Small intestine (tissue), 7 donors: Measurements from ENCODE around the gene PSMD9. TPM values are rescaled to one million over a fixed set of nuclear protein-coding genes. Genes with fewer than 3 reads are reported as not detected.

Source experiments
- DNase-seq, 2 donors: peaks; one replicate each; pipeline versions ENCODE4 v3.0.0 to v3.0.0-alpha.2; 2013
- FAIRE-seq: peaks from 2 replicates; lab custom pipeline; 2012; peaks lifted over from hg19 to GRCh38; lab: Jason Lieb, UNC
- H3K27ac ChIP-seq, 3 donors: one replicate each; pipeline ENCODE4 v1.5.1; 2013; ENCODE audit warnings: low read length in 2 of 3, mild to moderate bottlenecking in 2 of 3, control low read depth in 1 of 3, inconsistent platforms in 1 of 3, low read depth in 1 of 3, moderate library complexity in 1 of 3
- H3K27me3 ChIP-seq, 3 donors: one replicate each; pipeline ENCODE4 v1.6.1; 2013; ENCODE audit warnings: low read length in 3 of 3, inconsistent platforms in 1 of 3; ENCODE audit not compliant: control insufficient read depth in 3 of 3, insufficient read depth in 3 of 3
- H3K36me3 ChIP-seq, 3 donors: one replicate each; pipeline ENCODE4 v1.6.1; 2013; ENCODE audit warnings: low read length in 3 of 3, inconsistent platforms in 1 of 3, low read depth in 1 of 3, mild to moderate bottlenecking in 1 of 3, moderate library complexity in 1 of 3; ENCODE audit not compliant: control insufficient read depth in 3 of 3, insufficient read depth in 2 of 3
- H3K4me1 ChIP-seq, 3 donors: one replicate each; pipeline ENCODE4 v1.6.1; 2013; ENCODE audit warnings: low read length in 2 of 3, inconsistent platforms in 1 of 3, low read depth in 1 of 3, mild to moderate bottlenecking in 1 of 3, moderate library complexity in 1 of 3; ENCODE audit not compliant: control insufficient read depth in 3 of 3, insufficient read depth in 2 of 3
- H3K4me3 ChIP-seq, 3 donors: one replicate each; pipeline ENCODE4 v1.5.1; 2013; ENCODE audit warnings: low read length in 3 of 3, control low read depth in 1 of 3, inconsistent platforms in 1 of 3, low read depth in 1 of 3, mild to moderate bottlenecking in 1 of 3, moderate library complexity in 1 of 3
- H3K9me3 ChIP-seq, 2 donors: one replicate each; pipeline ENCODE4 v1.6.1; 2013; ENCODE audit warnings: low read depth in 1 of 2, low read length in 1 of 2; ENCODE audit not compliant: control insufficient read depth in 2 of 2, insufficient read depth in 1 of 2
- WGBS, 3 donors: extraction: QIAGEN DNeasy Blood & Tissue Kit; methylation state at CpG; one replicate each; pipeline ENCODE4 v1.1.7; 2013; 5-methylcytosine and 5-hydroxymethylcytosine counted together
- polyA plus RNA-seq, 4 donors: library from polyadenylated mRNA; stranded (reverse) in 3 of 4; unstranded in 1 of 4; fragments of 200-250 nt in 3 of 4; fragments of 120-200 nt in 1 of 4; gene quantifications; one replicate each; pipeline versions ENCODE4 v1.2.1 to v1.2.3, GENCODE V29; 2013
- donor health status: healthy with polysubstance abuse.
- donor health status: control.
- donor health status: control.
- donor health status: Bipolar disorder and iron deficiency.
- donor health status: healthy.

PSMD9 gene
- polyA plus RNA-seq, 4 donors, result 54.9 to 123 (median 89.0) TPM

- no peaks in the 10 kb centered on the region for H3K4me1 ChIP-seq
- WGBS, 3 donors, result 94 to 95% (median 94%) methylated on average over 14 of the region's 14 CpGs
- no peak overlapping the region for H3K4me3 ChIP-seq
- peaks cover 17 to 80% (median 20%) of the 10 kb centered on the region in 3 donors for H3K36me3 ChIP-seq
- no peaks in the 10 kb centered on the region for H3K27me3 ChIP-seq
- H3K9me3 ChIP-seq, result no peaks in the 10 kb centered on the region
- DNase-seq, result no peak
- H3K27ac ChIP-seq, result no peak overlapping the region
- no peak for FAIRE-seq
Measured at GRCh38 chr12:121899590-121899989, 11.0 kb downstream of the PSMD9 start.

DNA sequence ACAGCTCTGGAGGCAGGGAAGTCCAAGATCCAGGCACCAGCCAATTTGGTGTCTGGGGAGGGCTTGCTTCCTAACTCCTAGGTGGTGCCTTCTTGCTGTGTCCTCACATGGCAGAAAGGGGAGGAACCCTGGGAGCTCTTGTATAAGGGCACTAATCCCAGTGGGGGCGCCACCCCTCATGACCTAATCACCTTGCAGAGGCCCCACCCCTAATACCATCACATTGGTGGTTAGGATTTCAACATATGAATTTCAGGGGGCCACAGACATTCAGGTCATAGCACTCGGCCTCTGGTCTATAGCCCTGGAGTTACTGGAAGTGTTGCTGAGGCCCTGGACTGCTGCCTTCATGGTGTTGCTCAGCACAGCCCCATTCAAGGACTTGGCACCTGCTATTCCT, 14.6 kb downstream of the PSMD9 start:
- no peak overlapping the region for H3K4me3 ChIP-seq
- DNase-seq, result no peak
- 93 to 95% (median 94%) methylated on average over 2 of the region's 2 CpGs for WGBS, 3 donors
- FAIRE-seq, result no peak
- H3K4me1 ChIP-seq, result no peaks in the 10 kb centered on the region
- H3K9me3 ChIP-seq, result no peaks in the 10 kb centered on the region
- H3K36me3 ChIP-seq, result peaks cover 15 to 80% (median 17%) of the 10 kb centered on the region in 3 donors
- H3K27ac ChIP-seq, result no peak overlapping the region
- no peaks in the 10 kb centered on the region for H3K27me3 ChIP-seq

DNA sequence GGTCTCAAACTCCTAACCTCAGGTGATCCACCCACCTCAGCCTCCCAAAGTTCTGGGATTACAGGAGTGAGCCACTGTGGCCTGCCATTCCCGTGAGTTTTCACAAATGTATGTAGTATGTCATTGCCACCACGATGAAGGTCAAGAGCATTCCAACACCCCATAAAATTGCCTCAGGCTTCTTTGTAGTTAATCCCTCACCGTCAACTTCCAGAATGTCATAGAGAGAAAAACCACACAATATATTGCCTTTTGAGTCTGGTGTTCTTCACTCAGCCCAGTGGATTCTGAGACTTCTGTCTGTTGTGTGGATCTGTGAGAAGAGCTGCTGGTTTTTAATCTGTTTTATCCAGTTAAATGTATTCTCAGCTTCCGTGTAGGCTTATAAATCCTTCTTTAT, 17.2 kb downstream of the PSMD9 start:
- no peaks in the 10 kb centered on the region for H3K27me3 ChIP-seq
- H3K27ac ChIP-seq, result no peak overlapping the region
- no peak overlapping the region for H3K4me3 ChIP-seq
- H3K9me3 ChIP-seq, result no peaks in the 10 kb centered on the region
- no peak for DNase-seq
- no peaks in the 10 kb centered on the region for H3K4me1 ChIP-seq
- WGBS, 3 donors, result 89 to 94% (median 92%) methylated on average over 4 of the region's 4 CpGs
- peaks cover 18 to 79% (median 25%) of the 10 kb centered on the region in 3 donors for H3K36me3 ChIP-seq
- no peak for FAIRE-seq

- DNase-seq, result no peak
- WGBS, 3 donors, result 57 to 64% (median 60%) methylated on average over 2 of the region's 2 CpGs
- H3K36me3 ChIP-seq, result peaks cover 9 to 74% (median 18%) of the 10 kb centered on the region in 3 donors
Measured at GRCh38 chr12:121908702-121909101, 20.1 kb downstream of the PSMD9 start.

DNA sequence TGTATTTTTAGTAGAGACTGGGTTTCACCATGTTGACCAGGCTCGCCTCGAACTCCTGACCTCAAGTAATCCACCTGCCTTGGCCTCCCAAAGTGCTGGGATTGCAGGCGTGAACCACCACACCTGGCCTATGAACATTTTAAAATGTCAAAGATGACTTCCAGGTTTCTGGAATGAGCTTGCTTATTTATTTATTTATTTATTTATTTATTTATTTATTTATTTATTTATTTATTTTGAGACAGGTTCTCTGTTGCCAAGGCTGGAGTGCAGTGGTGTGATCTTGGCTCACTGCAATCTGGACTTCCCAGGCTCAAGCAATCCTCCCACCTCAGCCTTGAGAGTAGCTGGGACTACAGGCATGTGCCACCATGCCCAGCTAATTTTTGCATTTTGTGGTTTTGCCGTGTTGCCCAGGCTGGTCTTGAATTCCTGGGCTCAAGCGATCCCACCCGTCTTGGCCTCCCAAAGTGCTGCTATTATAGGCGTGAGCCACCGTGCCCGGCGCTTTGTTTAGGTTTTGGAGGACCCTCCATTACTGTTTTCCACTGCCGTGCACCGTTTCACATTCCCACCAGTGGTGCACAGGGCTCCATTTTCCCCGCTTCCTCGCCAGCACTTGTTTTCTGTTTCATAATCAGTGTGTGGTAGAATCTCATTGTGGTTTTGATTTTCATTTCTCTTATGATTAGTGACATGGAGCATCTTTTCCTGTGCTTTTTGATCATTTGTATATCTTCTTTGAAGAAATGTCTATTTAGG, 23.4 kb downstream of the PSMD9 start:
- DNase-seq (no peak), FAIRE-seq (no peak)
- Histone ChIP-seq H3K4me3 (no peak overlapping the region), H3K27me3 (no peaks in the 10 kb centered on the region), H3K9me3 (no peaks in the 10 kb centered on the region), H3K36me3 (peaks cover 10 to 79% (median 14%) of the 10 kb centered on the region in 3 donors), H3K4me1 (no peaks in the 10 kb centered on the region), H3K27ac (no peak overlapping the region)
- WGBS, 3 donors, result 83 to 95% (median 85%) methylated on average over 14 of the region's 14 CpGs

More at GRCh38 chr12:121908702-121909101, 20.1 kb downstream of the PSMD9 start:
- FAIRE-seq, result no peak
- H3K4me3 ChIP-seq, result no peak overlapping the region
- H3K4me1 ChIP-seq, result no peaks in the 10 kb centered on the region
- H3K27ac ChIP-seq, result no peak overlapping the region
- H3K9me3 ChIP-seq, result no peaks in the 10 kb centered on the region
- H3K27me3 ChIP-seq, result no peaks in the 10 kb centered on the region

DNA sequence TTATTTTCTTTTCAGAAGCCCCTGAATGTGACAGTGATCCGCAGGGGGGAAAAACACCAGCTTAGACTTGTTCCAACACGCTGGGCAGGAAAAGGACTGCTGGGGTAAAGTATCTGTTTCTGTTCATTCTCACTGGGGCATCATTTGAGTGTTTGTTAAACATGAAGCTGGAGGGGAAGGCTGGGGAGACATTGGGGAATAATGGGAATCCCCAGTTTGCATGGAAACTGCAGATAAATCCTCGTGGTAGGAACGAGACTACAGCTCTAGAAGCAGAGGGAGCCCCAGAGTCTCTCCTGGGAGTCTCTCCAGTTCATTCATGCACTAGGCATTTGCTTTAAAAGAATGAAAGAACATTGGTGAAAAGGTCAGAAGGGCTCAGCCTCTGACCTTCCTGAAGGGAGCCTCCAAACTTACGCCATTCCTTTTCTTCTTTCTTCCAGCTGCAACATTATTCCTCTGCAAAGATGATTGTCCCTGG, 27.3 kb downstream of the PSMD9 start:
- H3K4me3 ChIP-seq, result no peak overlapping the region
- 83 to 90% (median 90%) methylated on average over 5 of the region's 5 CpGs for WGBS, 3 donors
- H3K36me3 ChIP-seq, result peaks cover 2 to 52% (median 10%) of the 10 kb centered on the region in 3 donors
- H3K27ac ChIP-seq, result no peak overlapping the region
- no peaks in the 10 kb centered on the region for H3K9me3 ChIP-seq
- DNase-seq (no peak), FAIRE-seq (no peak)
- no peaks in the 10 kb centered on the region for H3K27me3 ChIP-seq
- H3K4me1 ChIP-seq, result no peaks in the 10 kb centered on the region

DNA sequence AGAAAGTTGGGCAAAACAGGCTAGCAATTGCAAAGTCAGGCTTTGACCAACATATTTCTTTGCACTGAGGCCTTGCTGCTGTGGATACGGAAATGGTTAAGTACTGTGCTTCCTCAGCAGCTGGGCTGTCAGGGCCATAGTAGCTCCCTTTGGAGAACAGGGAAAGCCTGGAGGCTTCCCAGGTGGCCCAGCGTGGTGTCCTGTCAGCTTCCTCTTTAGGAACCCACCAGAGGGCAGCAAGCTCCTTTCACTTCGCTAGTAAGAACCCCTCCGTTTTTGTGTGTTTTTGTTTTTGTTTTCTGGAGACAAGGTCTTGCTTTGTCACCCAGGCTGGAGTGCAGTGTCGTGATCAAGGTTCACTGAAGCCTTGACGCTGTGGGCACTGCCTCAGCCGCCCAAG, 28.1 kb downstream of the PSMD9 start:
- Histone ChIP-seq H3K4me1 (no peaks in the 10 kb centered on the region), H3K4me3 (no peak overlapping the region), H3K36me3 (peaks cover 2 to 48% (median 9%) of the 10 kb centered on the region in 3 donors), H3K27me3 (no peaks in the 10 kb centered on the region), H3K9me3 (no peaks in the 10 kb centered on the region), H3K27ac (no peak overlapping the region)
- WGBS, 3 donors, result 65 to 78% (median 66%) methylated on average over 7 of the region's 7 CpGs
- FAIRE-seq (no peak), DNase-seq (no peak)

GRCh38 chr12:121917950-121918678, 29.5 kb downstream of the PSMD9 start, which contains the start of gene CFAP251:
CFAP251 (plus strand) TSS chr12:121918592; CDS start chr12:121921306, 2,714 bp downstream.
- Histone ChIP-seq H3K36me3 (peaks cover 0 to 38% (median 9%) of the 10 kb centered on the region in 3 donors), H3K9me3 (no peaks in the 10 kb centered on the region), H3K4me3 (peak within 1 kb of the TSS in 2 of 3 donors; percentile 33 to 39), H3K27me3 (no peaks in the 10 kb centered on the region), H3K27ac (peak within 1 kb of the TSS; percentile 13 to 60 (median 35)), H3K4me1 (no peaks in the 10 kb centered on the region)
- FAIRE-seq, result no peak
- WGBS, 3 donors, result 9 to 20% (median 15%) methylated on average over 38 to 41 of the region's 41 CpGs
- peak; percentile 96 to 98 for DNase-seq
